Endothelial cell of umbilical vein (primary cell): ENCODE data around the gene ARFIP1. TPM values are rescaled to one million over a fixed set of nuclear protein-coding genes. Genes with fewer than 3 reads are reported as not detected.

Source experiments
- BruUV-seq: library from RNA; stranded (reverse); fragments of 400-500 nt; replicated peaks from 2 replicates; lab custom pipeline; 2021; lab: Mats Ljungman, UMichigan
- CTCF ChIA-PET: fragments of 300-600, 350-600 bp; sonication (Branson Sonifier 250); formaldehyde crosslinking; loops from one replicate; lab custom pipeline; 2021; ENCODE audit warnings: antibody characterized with exemption, inconsistent platforms; lab: Charles Lee
- POLR2A ChIA-PET: fragments of 300-600, 350-600 bp; sonication (Branson Sonifier 250); formaldehyde crosslinking; loops from one replicate; lab custom pipeline; 2021; ENCODE audit warnings: antibody characterized with exemption, inconsistent platforms; lab: Charles Lee
- DNase-seq: peaks from one replicate; pipeline ENCODE4 v3.0.0-alpha.2; 2011; ENCODE audit warnings: low read depth, low spot score
- FAIRE-seq: peaks from 2 replicates; lab custom pipeline; 2011; peaks lifted over from hg19 to GRCh38; lab: Jason Lieb, UNC
- H2AFZ ChIP-seq: 2 replicates; pipeline ENCODE4 v1.6.0; 2012; ENCODE audit warnings: low read depth, low read length, control low read depth, inconsistent platforms
- H3K27ac ChIP-seq: 2 replicates; pipeline ENCODE4 v1.5.1; 2011; ENCODE audit warnings: low read depth, mild to moderate bottlenecking, control low read depth, low read length, moderate library complexity; ENCODE audit not compliant: insufficient read depth
- H3K27me3 ChIP-seq, 2 experiments: 2 replicates each; pipeline versions ENCODE4 v1.6.0 to v1.6.1; 2011; ENCODE audit warnings: low read length in 2 of 2, mixed read lengths in 1 of 2; ENCODE audit not compliant: control insufficient read depth in 2 of 2, insufficient read depth in 2 of 2
- H3K36me3 ChIP-seq, 2 experiments: 2 replicates in 1 of 2; 3 replicates in 1 of 2; pipeline ENCODE4 v1.5.1; 2011; ENCODE audit warnings: low read length in 2 of 2, mild to moderate bottlenecking in 1 of 2, moderate library complexity in 1 of 2; ENCODE audit not compliant: control insufficient read depth in 2 of 2, insufficient read depth in 2 of 2; ENCODE audit errors: extremely low read depth in 1 of 2
- H3K4me1 ChIP-seq: 3 replicates; pipeline ENCODE4 v1.5.1; 2011; ENCODE audit warnings: mild to moderate bottlenecking, low read length; ENCODE audit not compliant: control insufficient read depth, insufficient read depth; ENCODE audit errors: extremely low read depth
- H3K4me2 ChIP-seq: 2 replicates; pipeline ENCODE4 v1.6.1; 2011; ENCODE audit warnings: low read length, control low read depth, mixed read lengths; ENCODE audit not compliant: insufficient read depth
- H3K4me3 ChIP-seq, 3 experiments: fragments of 200-600 bp in 1 of 3; sonication (generic), shearing (Covaris generic) in 1 of 3; replicated peaks in 1 of 3; 2 replicates each; pipeline ENCODE4 v1.5.1; 2011 to 2016; ENCODE audit warnings: control low read depth in 3 of 3, low read length in 3 of 3, mild to moderate bottlenecking in 2 of 3, inconsistent platforms in 1 of 3, low read depth in 1 of 3, moderate library complexity in 1 of 3; ENCODE audit not compliant: insufficient read depth in 1 of 3
- H3K79me2 ChIP-seq: 2 replicates; pipeline ENCODE4 v1.6.0; 2012; ENCODE audit warnings: low read length, inconsistent platforms; ENCODE audit not compliant: control insufficient read depth, insufficient read depth
- H3K9ac ChIP-seq: replicated peaks from 2 replicates; pipeline ENCODE3; 2011; ENCODE audit warnings: low read length, control low read depth; ENCODE audit not compliant: insufficient read depth; ENCODE audit errors: extremely low read depth
- H3K9me1 ChIP-seq: replicated peaks from 3 replicates; pipeline ENCODE4 v1.6.0; 2011; ENCODE audit warnings: mild to moderate bottlenecking, low read length; ENCODE audit not compliant: control insufficient read depth, insufficient read depth; ENCODE audit errors: extremely low read depth
- H3K9me3 ChIP-seq: replicated peaks from 2 replicates; pipeline ENCODE4 v1.5.1; 2012; ENCODE audit warnings: low read length, inconsistent platforms; ENCODE audit not compliant: control insufficient read depth, insufficient read depth
- H4K20me1 ChIP-seq: replicated peaks from 2 replicates; pipeline ENCODE3; 2011; ENCODE audit warnings: mild to moderate bottlenecking, low read length; ENCODE audit not compliant: control insufficient read depth, insufficient read depth; ENCODE audit errors: extremely low read depth
- EZH2 ChIP-seq: IDR thresholded peaks from 2 replicates; pipeline ENCODE4 v1.6.1; 2012; ENCODE audit warnings: borderline replicate concordance, low read depth, mild to moderate bottlenecking, moderate library complexity, low read length, inconsistent platforms; ENCODE audit not compliant: severe bottlenecking
- FOS ChIP-seq: IDR thresholded peaks from 2 replicates; pipeline ENCODE4 v1.6.1; 2011; ENCODE audit warnings: mild to moderate bottlenecking, low read length, moderate library complexity, borderline replicate concordance; ENCODE audit not compliant: insufficient read depth
- GATA2 ChIP-seq: IDR thresholded peaks from 2 replicates; pipeline ENCODE4 v1.7.0; 2011; ENCODE audit warnings: low read depth, mild to moderate bottlenecking, moderate library complexity, mixed read lengths, low read length; ENCODE audit not compliant: insufficient read length, insufficient read depth
- JUN ChIP-seq: IDR thresholded peaks from 2 replicates; pipeline ENCODE4 v1.6.1; 2011; ENCODE audit warnings: borderline replicate concordance, low read depth; ENCODE audit not compliant: insufficient read length, insufficient read depth
- MYC ChIP-seq: IDR thresholded peaks from one replicate; pipeline ENCODE4 v1.6.1; 2011; ENCODE audit warnings: mild to moderate bottlenecking, low read depth, low read length
- POLR2A ChIP-seq: IDR thresholded peaks from 2 replicates; pipeline ENCODE4 v1.6.1; 2012; ENCODE audit warnings: low read depth, mild to moderate bottlenecking, control low read depth, low read length
- POLR2AphosphoS5 ChIP-seq: IDR thresholded peaks from 2 replicates; pipeline ENCODE4 v1.6.1; 2012; ENCODE audit warnings: low read depth, mild to moderate bottlenecking, control low read depth, low read length, moderate library complexity; ENCODE audit not compliant: insufficient read depth
- dilution Hi-C: fragments of 300-500 bp; cut with MboI; formaldehyde crosslinking; loops from one replicate; pipeline ENCODE4 v1.15.0; 2019; ENCODE audit warnings: low sequenced_read_pairs; ENCODE audit not compliant: extremely low pct_ligation_motif_present
- intact Hi-C: fragments of 100-400 bp; cut with micrococcal nuclease; formaldehyde crosslinking; loops from one replicate; pipeline ENCODE4 v1.10.0; 2022
- polyA plus RNA-seq, 4 experiments: library from polyadenylated mRNA; depleted of rRNA in 3 of 4; stranded (reverse) in 3 of 4; unstranded in 1 of 4; fragments of >200 nt; gene quantifications; 2 replicates each; pipeline versions ENCODE4 v1.2.1 to v1.2.3, GENCODE V29; 2011 to 2012; ENCODE audit warnings: missing spikeins in 1 of 4
- total RNA-seq: library from RNA; stranded (reverse); gene quantifications from 2 replicates; pipeline ENCODE4 v1.2.3, GENCODE V29; 2021
- TF ChIP-seq, protein P1 (sequence below), 2 donors: IDR thresholded peaks; 1 replicate in 1 of 2; 2 replicates in 1 of 2; pipeline ENCODE4 v1.5.1; 2011; ENCODE audit warnings: low read length in 2 of 2, mild to moderate bottlenecking in 2 of 2, moderate library complexity in 2 of 2, control low read depth in 1 of 2, inconsistent platforms in 1 of 2, low read depth in 1 of 2; ENCODE audit not compliant: insufficient read depth in 1 of 2; ENCODE audit errors: extremely low read depth in 1 of 2
- TF ChIP-seq, protein P2 (sequence below): IDR thresholded peaks from 2 replicates; pipeline ENCODE4 v1.6.1; 2011; ENCODE audit not compliant: insufficient read depth, insufficient read length

ARFIP1 gene
- total and polyA plus RNA-seq, 2 donors (not counting 3 experiments of a cell fraction or from before 2014, with no cell fraction given): 10.0 to 24.2 TPM

DNA sequence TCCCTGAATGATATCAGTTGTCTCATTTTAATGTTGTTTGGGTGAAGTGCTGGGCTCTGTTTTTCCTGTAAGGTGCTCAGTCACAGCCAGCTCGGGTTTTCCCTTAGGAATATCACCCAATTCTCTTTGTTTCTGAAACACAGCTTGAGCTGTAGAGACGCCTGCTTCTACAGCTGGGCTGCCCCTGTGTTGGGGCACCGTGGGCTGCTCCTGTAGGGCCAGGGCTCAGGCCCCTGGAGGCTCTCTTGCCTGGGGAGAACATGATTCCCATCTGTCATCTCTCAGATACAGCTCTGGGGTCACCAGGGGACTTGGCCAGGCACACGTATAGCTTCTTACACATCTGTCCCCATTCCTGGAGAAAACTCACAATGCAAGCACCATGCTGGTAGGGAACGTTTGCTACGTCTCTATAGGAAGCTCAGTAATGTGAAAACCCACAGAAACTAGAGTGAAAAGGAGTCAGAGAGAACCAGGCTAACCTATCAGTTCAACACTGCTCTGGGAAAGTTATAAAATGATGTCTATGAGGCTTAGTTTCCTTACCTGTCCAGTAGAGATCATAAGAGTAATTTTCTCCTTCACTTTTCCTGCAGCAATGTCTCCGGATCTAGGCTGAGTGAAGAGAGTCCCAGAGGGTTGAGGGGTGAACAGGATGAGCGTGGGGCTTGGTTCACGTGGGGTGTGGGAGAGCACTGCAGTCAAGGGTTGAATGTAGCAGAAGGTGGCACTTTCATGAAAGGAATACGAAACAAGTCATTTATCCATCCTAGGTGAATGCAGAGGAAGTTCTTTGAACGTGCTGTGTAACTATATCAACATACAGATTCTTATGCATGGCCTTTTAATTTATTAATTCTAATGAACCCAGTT, 170.9 kb downstream of the ARFIP1 start:
- Histone ChIP-seq H3K4me1 (no peaks in the 10 kb centered on the region), H3K9ac (no peak overlapping the region), H3K4me2 (no peak overlapping the region), H2AFZ (no peak overlapping the region), H3K9me1 (no peaks in the 10 kb centered on the region), H3K9me3 (no peaks in the 10 kb centered on the region), H3K27me3 (peaks cover 3 to 18% of the 10 kb centered on the region in 2 experiments), H4K20me1 (no peaks in the 10 kb centered on the region), H3K36me3 (no peaks in the 10 kb centered on the region), H3K4me3 (no peak overlapping the region), H3K27ac (no peak overlapping the region), H3K79me2 (no peaks in the 10 kb centered on the region)
- no TSS peak for BruUV-seq
- ChIA-PET CTCF (interaction anchor here (0.9 kb wide), 1 partner anchor 9 kb away, joined by 3 read pairs; no protein-coding TSS in a partner anchor), POLR2A (no interaction called here)
- dilution Hi-C loops: no loop called here
- TF ChIP-seq FOS: no peak
- TF ChIP-seq MYC: no peak
- TF ChIP-seq, protein P1, sequence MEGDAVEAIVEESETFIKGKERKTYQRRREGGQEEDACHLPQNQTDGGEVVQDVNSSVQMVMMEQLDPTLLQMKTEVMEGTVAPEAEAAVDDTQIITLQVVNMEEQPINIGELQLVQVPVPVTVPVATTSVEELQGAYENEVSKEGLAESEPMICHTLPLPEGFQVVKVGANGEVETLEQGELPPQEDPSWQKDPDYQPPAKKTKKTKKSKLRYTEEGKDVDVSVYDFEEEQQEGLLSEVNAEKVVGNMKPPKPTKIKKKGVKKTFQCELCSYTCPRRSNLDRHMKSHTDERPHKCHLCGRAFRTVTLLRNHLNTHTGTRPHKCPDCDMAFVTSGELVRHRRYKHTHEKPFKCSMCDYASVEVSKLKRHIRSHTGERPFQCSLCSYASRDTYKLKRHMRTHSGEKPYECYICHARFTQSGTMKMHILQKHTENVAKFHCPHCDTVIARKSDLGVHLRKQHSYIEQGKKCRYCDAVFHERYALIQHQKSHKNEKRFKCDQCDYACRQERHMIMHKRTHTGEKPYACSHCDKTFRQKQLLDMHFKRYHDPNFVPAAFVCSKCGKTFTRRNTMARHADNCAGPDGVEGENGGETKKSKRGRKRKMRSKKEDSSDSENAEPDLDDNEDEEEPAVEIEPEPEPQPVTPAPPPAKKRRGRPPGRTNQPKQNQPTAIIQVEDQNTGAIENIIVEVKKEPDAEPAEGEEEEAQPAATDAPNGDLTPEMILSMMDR (IDR thresholded peaks at IDR 0.05; ENCODE audit: extremely low read depth in 1 of 2, insufficient read depth in 1 of 2, low read depth in 1 of 2, low read length in 2 of 2): no peak
- TF ChIP-seq POLR2AphosphoS5: no peak
- no peak for TF ChIP-seq POLR2A
- no peak for TF ChIP-seq JUN
- TF ChIP-seq EZH2: no peak
- TF ChIP-seq, protein P2, sequence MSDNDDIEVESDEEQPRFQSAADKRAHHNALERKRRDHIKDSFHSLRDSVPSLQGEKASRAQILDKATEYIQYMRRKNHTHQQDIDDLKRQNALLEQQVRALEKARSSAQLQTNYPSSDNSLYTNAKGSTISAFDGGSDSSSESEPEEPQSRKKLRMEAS: no peak
- TF ChIP-seq GATA2: no peak
- no peak for DNase-seq
- no peak for FAIRE-seq
- intact Hi-C loops: no loop called here
